Ishikawa (cell line): Measurements from ENCODE around the gene WDR73.

Experiments used
- EP300 ChIP-seq: IDR thresholded peaks from 2 replicates; pipeline ENCODE4 v1.6.1; 2012; ENCODE audit warnings: borderline replicate concordance
- USF1 ChIP-seq: IDR thresholded peaks from 2 replicates; pipeline ENCODE4 v1.6.1; 2012
- TF ChIP-seq, protein P1 (sequence below): IDR thresholded peaks from 2 replicates; pipeline ENCODE4 v1.6.1; 2012; ENCODE audit warnings: low read depth, mild to moderate bottlenecking

GRCh38 chr15:84656972-84657371, 2.9 kb upstream of the WDR73 start:
- TF ChIP-seq EP300 (no peak), USF1 (no peak)
- TF ChIP-seq, protein P1, sequence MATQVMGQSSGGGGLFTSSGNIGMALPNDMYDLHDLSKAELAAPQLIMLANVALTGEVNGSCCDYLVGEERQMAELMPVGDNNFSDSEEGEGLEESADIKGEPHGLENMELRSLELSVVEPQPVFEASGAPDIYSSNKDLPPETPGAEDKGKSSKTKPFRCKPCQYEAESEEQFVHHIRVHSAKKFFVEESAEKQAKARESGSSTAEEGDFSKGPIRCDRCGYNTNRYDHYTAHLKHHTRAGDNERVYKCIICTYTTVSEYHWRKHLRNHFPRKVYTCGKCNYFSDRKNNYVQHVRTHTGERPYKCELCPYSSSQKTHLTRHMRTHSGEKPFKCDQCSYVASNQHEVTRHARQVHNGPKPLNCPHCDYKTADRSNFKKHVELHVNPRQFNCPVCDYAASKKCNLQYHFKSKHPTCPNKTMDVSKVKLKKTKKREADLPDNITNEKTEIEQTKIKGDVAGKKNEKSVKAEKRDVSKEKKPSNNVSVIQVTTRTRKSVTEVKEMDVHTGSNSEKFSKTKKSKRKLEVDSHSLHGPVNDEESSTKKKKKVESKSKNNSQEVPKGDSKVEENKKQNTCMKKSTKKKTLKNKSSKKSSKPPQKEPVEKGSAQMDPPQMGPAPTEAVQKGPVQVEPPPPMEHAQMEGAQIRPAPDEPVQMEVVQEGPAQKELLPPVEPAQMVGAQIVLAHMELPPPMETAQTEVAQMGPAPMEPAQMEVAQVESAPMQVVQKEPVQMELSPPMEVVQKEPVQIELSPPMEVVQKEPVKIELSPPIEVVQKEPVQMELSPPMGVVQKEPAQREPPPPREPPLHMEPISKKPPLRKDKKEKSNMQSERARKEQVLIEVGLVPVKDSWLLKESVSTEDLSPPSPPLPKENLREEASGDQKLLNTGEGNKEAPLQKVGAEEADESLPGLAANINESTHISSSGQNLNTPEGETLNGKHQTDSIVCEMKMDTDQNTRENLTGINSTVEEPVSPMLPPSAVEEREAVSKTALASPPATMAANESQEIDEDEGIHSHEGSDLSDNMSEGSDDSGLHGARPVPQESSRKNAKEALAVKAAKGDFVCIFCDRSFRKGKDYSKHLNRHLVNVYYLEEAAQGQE, result no peak
